SK-N-SH (cell line): ENCODE results near the gene ESD. TPM values are rescaled to one million over a fixed set of nuclear protein-coding genes. Genes with fewer than 3 reads are reported as not detected.

Experiments used
- CTCF ChIA-PET: fragments of 300-600, 350-600 bp; formaldehyde crosslinking; extraction: SDS; loops from one replicate; lab custom pipeline; 2021; lab: Yijun Ruan, JAX
- POLR2A ChIA-PET: fragments of 350-600 bp; sonication (Branson Sonifier 250); formaldehyde crosslinking; extraction: SDS; loops from one replicate; lab custom pipeline; 2020; ENCODE audit warnings: antibody characterized with exemption, inconsistent platforms; lab: Yijun Ruan, JAX
- DNase-seq: peaks from one replicate; pipeline ENCODE4 v3.0.0; 2012
- H2AFZ ChIP-seq: fragments of 200-600 bp; sonication (generic); 2 replicates; pipeline ENCODE4 v1.8.1; 2016; ENCODE audit warnings: antibody characterized with exemption, mild to moderate bottlenecking, low read depth
- H3F3A ChIP-seq: fragments of 200-600 bp; sonication (generic); replicated peaks from 2 replicates; pipeline ENCODE3; 2016; ENCODE audit warnings: antibody characterized with exemption, mild to moderate bottlenecking; ENCODE audit not compliant: insufficient read depth
- H3K27ac ChIP-seq, 2 experiments: fragments of 200-500 bp in 1 of 2; fragments of 200-600 bp in 1 of 2; sonication (Bioruptor generic) in 1 of 2; sonication (generic), shearing (Covaris generic) in 1 of 2; 2 replicates each; pipeline versions ENCODE4 v1.5.1 to v1.6.1; 2014 to 2016; ENCODE audit warnings: low read depth in 2 of 2, inconsistent platforms in 1 of 2, low read length in 1 of 2, mild to moderate bottlenecking in 1 of 2, mixed read lengths in 1 of 2
- H3K27me3 ChIP-seq: fragments of 200-600 bp; sonication (generic), shearing (Covaris generic); 2 replicates; pipeline ENCODE4 v1.6.1; 2016; ENCODE audit warnings: mixed run types; ENCODE audit not compliant: insufficient read depth
- H3K36me3 ChIP-seq, 2 experiments: fragments of 200-500 bp in 1 of 2; fragments of 200-600 bp in 1 of 2; sonication (Bioruptor generic) in 1 of 2; sonication (generic) in 1 of 2; replicated peaks in 1 of 2; 2 replicates each; pipeline versions ENCODE3 to v1.5.1; 2014 to 2016; ENCODE audit warnings: low read length in 1 of 2, mild to moderate bottlenecking in 1 of 2; ENCODE audit not compliant: insufficient read depth in 2 of 2, control insufficient read depth in 1 of 2
- H3K4me1 ChIP-seq, 2 experiments: fragments of 200-500 bp in 1 of 2; fragments of 200-600 bp in 1 of 2; sonication (Bioruptor generic) in 1 of 2; sonication (generic), shearing (Covaris generic) in 1 of 2; 2 replicates each; pipeline versions ENCODE4 v1.5.1 to v1.6.1; 2014 to 2016; ENCODE audit warnings: low read depth in 1 of 2, low read length in 1 of 2, mixed run types in 1 of 2; ENCODE audit not compliant: insufficient read depth in 2 of 2, control insufficient read depth in 1 of 2
- H3K4me2 ChIP-seq: fragments of 200-600 bp; sonication (generic), shearing (Covaris generic); 2 replicates; pipeline ENCODE4 v1.6.1; 2017; ENCODE audit warnings: mixed run types
- H3K4me3 ChIP-seq, 2 experiments: fragments of 200-500 bp in 1 of 2; fragments of 200-600 bp in 1 of 2; sonication (Bioruptor generic) in 1 of 2; sonication (generic), shearing (Covaris generic) in 1 of 2; 2 replicates each; pipeline versions ENCODE4 v1.5.1 to v1.8.1; 2014 to 2016; ENCODE audit warnings: low read depth in 2 of 2, inconsistent platforms in 1 of 2, low read length in 1 of 2, mild to moderate bottlenecking in 1 of 2, mixed read lengths in 1 of 2, moderate library complexity in 1 of 2
- H3K79me2 ChIP-seq: fragments of 200-600 bp; sonication (generic); 2 replicates; pipeline ENCODE4 v1.8.1; 2017; ENCODE audit warnings: mild to moderate bottlenecking; ENCODE audit not compliant: insufficient read depth
- H3K9ac ChIP-seq: fragments of 200-600 bp; sonication (generic); 2 replicates; pipeline ENCODE4 v1.6.1; 2017; ENCODE audit warnings: mixed run types
- H3K9me2 ChIP-seq: fragments of 200-600 bp; sonication (generic); 2 replicates; pipeline ENCODE4 v1.6.1; 2017; ENCODE audit warnings: mixed run types
- H3K9me3 ChIP-seq: fragments of 200-600 bp; sonication (generic); 2 replicates; pipeline ENCODE4 v1.6.1; 2017; ENCODE audit warnings: mixed run types, mild to moderate bottlenecking, moderate library complexity
- H4K20me1 ChIP-seq: fragments of 200-600 bp; sonication (generic); 2 replicates; pipeline ENCODE4 v1.6.1; 2017; ENCODE audit warnings: mild to moderate bottlenecking, mixed run types; ENCODE audit not compliant: insufficient read depth
- CHD2 ChIP-seq: fragments of 150-350 bp; IDR thresholded peaks from 2 replicates; pipeline ENCODE4 v1.6.1; 2018; ENCODE audit warnings: low read length; ENCODE audit not compliant: partially characterized antibody
- ELF1 ChIP-seq: IDR thresholded peaks from 2 replicates; pipeline ENCODE4 v1.4.0; 2012
- EP300 ChIP-seq, 2 experiments: IDR thresholded peaks; 2 replicates each; pipeline versions ENCODE4 v1.4.0 to v1.6.1; 2012; ENCODE audit warnings: borderline replicate concordance in 1 of 2, low read depth in 1 of 2, low read length in 1 of 2
- FOSL2 ChIP-seq: IDR thresholded peaks from 2 replicates; pipeline ENCODE4 v1.4.0; 2012; ENCODE audit warnings: low read depth, mild to moderate bottlenecking, moderate library complexity, borderline replicate concordance
- FOXM1 ChIP-seq: IDR thresholded peaks from 2 replicates; pipeline ENCODE4 v1.4.0; 2012; ENCODE audit warnings: low read depth, mild to moderate bottlenecking
- MXI1 ChIP-seq: IDR thresholded peaks from 2 replicates; pipeline ENCODE4 v1.6.1; 2012; ENCODE audit warnings: mild to moderate bottlenecking, low read depth, low read length, improper control_type of control experiment
- NFIC ChIP-seq: IDR thresholded peaks from 2 replicates; pipeline ENCODE4 v1.4.0; 2012; ENCODE audit warnings: borderline replicate concordance
- NRF1 ChIP-seq: IDR thresholded peaks from 2 replicates; pipeline ENCODE4 v1.6.1; 2012; ENCODE audit warnings: low read depth, mild to moderate bottlenecking, low read length
- POLR2AphosphoS5 ChIP-seq: IDR thresholded peaks from 2 replicates; pipeline ENCODE4 v1.6.1; 2012; ENCODE audit warnings: low read depth, low read length
- RCOR1 ChIP-seq: fragments of 150-350 bp; IDR thresholded peaks from 2 replicates; pipeline ENCODE4 v1.6.1; 2017; ENCODE audit warnings: antibody characterized with exemption, low read length
- RFX5 ChIP-seq: IDR thresholded peaks from 2 replicates; pipeline ENCODE4 v1.6.1; 2012; ENCODE audit warnings: mild to moderate bottlenecking, improper control_type of control experiment, low read length
- SIN3A ChIP-seq: IDR thresholded peaks from 2 replicates; pipeline ENCODE4 v1.6.1; 2012; ENCODE audit warnings: low read depth, mild to moderate bottlenecking, low read length, moderate library complexity, borderline replicate concordance
- SMC3 ChIP-seq: IDR thresholded peaks from 2 replicates; pipeline ENCODE4 v1.6.1; 2012; ENCODE audit warnings: low read depth, low read length, improper control_type of control experiment
- TAF1 ChIP-seq: IDR thresholded peaks from 2 replicates; pipeline ENCODE4 v1.6.1; 2012; ENCODE audit warnings: low read depth, mild to moderate bottlenecking, low read length, moderate library complexity, borderline replicate concordance
- TEAD4 ChIP-seq: IDR thresholded peaks from 2 replicates; pipeline ENCODE4 v1.4.0; 2012; ENCODE audit warnings: mild to moderate bottlenecking, borderline replicate concordance; ENCODE audit not compliant: insufficient read depth
- YY1 ChIP-seq: IDR thresholded peaks from 2 replicates; pipeline ENCODE4 v1.4.0; 2012; ENCODE audit warnings: low read depth, mild to moderate bottlenecking
- ZBTB33 ChIP-seq: IDR thresholded peaks from 2 replicates; pipeline ENCODE4 v1.4.0; 2012; ENCODE audit warnings: low read depth, borderline replicate concordance
- WGBS: methylation state at CpG from one replicate; pipeline ENCODE4 v1.1.6; 2017; ENCODE audit warnings: low lambda C conversion rate; 5-methylcytosine and 5-hydroxymethylcytosine counted together
- polyA plus RNA-seq, 3 experiments: library from polyadenylated mRNA; depleted of rRNA; stranded (reverse); fragments of >200 nt; gene quantifications; 2 replicates each; pipeline ENCODE4 v1.2.3, GENCODE V29; 2012
- TF ChIP-seq, protein P1 (sequence below): IDR thresholded peaks from 2 replicates; pipeline ENCODE4; 2012
- TF ChIP-seq, protein P2 (sequence below): fragments of 150-350 bp; IDR thresholded peaks from 2 replicates; pipeline ENCODE4 v1.6.1; 2017; ENCODE audit warnings: antibody characterized with exemption, low read length, low read depth, borderline replicate concordance
- TF ChIP-seq, protein P3 (sequence below): fragments of 200-600 bp; sonication (generic); IDR thresholded peaks from 2 replicates; pipeline ENCODE4 v1.6.1; 2017; ENCODE audit warnings: antibody characterized with exemption, mild to moderate bottlenecking, moderate library complexity
- TF ChIP-seq, protein P4 (sequence below): IDR thresholded peaks from 2 replicates; pipeline ENCODE4 v1.4.0; 2012; ENCODE audit warnings: low read depth

Gene ESD
- polyA plus RNA-seq, 1 of the 3 experiments (the other 2 are of a cell fraction) = 80.9 TPM

DNA sequence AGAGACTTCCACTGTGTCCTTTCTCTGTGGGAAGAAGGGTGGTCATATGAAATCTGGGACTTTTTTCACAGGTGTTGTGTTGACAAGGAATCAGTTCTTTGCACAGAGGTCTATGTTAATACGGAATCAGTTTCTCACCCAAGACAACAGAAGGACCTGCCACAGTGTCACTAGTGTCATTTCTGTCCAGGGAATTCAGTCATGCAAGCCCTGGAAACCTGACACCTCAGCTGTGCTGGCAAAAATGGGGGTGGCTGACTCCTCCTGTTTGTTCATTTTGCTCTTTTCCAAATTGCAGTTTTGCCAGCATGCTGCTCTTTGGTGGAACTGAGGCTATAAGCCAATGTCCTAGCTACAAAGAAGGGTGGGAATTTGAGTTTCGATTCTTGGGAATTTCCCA is 49.8 kb upstream of the ESD start (continued):
- TF ChIP-seq, protein P1, sequence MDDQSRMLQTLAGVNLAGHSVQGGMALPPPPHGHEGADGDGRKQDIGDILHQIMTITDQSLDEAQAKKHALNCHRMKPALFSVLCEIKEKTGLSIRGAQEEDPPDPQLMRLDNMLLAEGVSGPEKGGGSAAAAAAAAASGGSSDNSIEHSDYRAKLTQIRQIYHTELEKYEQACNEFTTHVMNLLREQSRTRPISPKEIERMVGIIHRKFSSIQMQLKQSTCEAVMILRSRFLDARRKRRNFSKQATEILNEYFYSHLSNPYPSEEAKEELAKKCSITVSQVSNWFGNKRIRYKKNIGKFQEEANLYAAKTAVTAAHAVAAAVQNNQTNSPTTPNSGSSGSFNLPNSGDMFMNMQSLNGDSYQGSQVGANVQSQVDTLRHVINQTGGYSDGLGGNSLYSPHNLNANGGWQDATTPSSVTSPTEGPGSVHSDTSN = no peak
- TF ChIP-seq RCOR1 (no peak), FOSL2 (no peak), ELF1 (no peak), TAF1 (no peak), RFX5 (no peak), SIN3A (no peak), EP300 (IDR thresholded peaks at IDR 0.05; ENCODE audit: borderline replicate concordance in 1 of 2, low read depth in 1 of 2, low read length in 1 of 2) (no peak)

GRCh38 chr13:46845146-46845545 is 48.2 kb upstream of the ESD start:
- H3K79me2 ChIP-seq = no peaks in the 10 kb centered on the region
- no peaks in the 10 kb centered on the region for H3F3A ChIP-seq
- no peak overlapping the region for H3K9ac ChIP-seq
- H3K4me2 ChIP-seq = no peak overlapping the region
- no peaks in the 10 kb centered on the region; a peak in 2 of 4 replicates for H3K4me1 ChIP-seq
- no peaks in the 10 kb centered on the region for H3K36me3 ChIP-seq
- H2AFZ ChIP-seq = no peak overlapping the region
- H3K9me3 ChIP-seq = no peaks in the 10 kb centered on the region
- ChIA-PET CTCF (interaction anchor here (0.9 kb wide), 1 partner anchor 14 kb away, joined by 4 read pairs; no protein-coding TSS in a partner anchor), POLR2A (no interaction called here)
- 58% methylated on average over 2 of the region's 2 CpGs for WGBS
- H3K27me3 ChIP-seq = no peaks in the 10 kb centered on the region
- H4K20me1 ChIP-seq = no peaks in the 10 kb centered on the region
- H3K9me2 ChIP-seq = no peaks in the 10 kb centered on the region
- TF ChIP-seq TAF1 = no peak
- no peak for TF ChIP-seq TEAD4
- TF ChIP-seq, protein P2, sequence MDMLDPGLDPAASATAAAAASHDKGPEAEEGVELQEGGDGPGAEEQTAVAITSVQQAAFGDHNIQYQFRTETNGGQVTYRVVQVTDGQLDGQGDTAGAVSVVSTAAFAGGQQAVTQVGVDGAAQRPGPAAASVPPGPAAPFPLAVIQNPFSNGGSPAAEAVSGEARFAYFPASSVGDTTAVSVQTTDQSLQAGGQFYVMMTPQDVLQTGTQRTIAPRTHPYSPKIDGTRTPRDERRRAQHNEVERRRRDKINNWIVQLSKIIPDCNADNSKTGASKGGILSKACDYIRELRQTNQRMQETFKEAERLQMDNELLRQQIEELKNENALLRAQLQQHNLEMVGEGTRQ = no peak
- no peak for TF ChIP-seq CHD2
- TF ChIP-seq NFIC = no peak
- TF ChIP-seq NRF1 = no peak
- no peak for TF ChIP-seq MXI1
- no peak for TF ChIP-seq SMC3
- TF ChIP-seq ZBTB33 = no peak
- no peak for TF ChIP-seq POLR2AphosphoS5
- TF ChIP-seq, protein P3, sequence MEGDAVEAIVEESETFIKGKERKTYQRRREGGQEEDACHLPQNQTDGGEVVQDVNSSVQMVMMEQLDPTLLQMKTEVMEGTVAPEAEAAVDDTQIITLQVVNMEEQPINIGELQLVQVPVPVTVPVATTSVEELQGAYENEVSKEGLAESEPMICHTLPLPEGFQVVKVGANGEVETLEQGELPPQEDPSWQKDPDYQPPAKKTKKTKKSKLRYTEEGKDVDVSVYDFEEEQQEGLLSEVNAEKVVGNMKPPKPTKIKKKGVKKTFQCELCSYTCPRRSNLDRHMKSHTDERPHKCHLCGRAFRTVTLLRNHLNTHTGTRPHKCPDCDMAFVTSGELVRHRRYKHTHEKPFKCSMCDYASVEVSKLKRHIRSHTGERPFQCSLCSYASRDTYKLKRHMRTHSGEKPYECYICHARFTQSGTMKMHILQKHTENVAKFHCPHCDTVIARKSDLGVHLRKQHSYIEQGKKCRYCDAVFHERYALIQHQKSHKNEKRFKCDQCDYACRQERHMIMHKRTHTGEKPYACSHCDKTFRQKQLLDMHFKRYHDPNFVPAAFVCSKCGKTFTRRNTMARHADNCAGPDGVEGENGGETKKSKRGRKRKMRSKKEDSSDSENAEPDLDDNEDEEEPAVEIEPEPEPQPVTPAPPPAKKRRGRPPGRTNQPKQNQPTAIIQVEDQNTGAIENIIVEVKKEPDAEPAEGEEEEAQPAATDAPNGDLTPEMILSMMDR = no peak
- TF ChIP-seq FOXM1 = no peak
- TF ChIP-seq, protein P1 = no peak
- TF ChIP-seq, protein P4, sequence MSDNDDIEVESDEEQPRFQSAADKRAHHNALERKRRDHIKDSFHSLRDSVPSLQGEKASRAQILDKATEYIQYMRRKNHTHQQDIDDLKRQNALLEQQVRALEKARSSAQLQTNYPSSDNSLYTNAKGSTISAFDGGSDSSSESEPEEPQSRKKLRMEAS = no peak
- no peak for TF ChIP-seq RFX5
- TF ChIP-seq YY1 = no peak
- DNase-seq = no peak
- H3K27ac ChIP-seq = no peak overlapping the region
- no peak overlapping the region for H3K4me3 ChIP-seq
